ENCODE data around the gene MFSD11.

DNA sequence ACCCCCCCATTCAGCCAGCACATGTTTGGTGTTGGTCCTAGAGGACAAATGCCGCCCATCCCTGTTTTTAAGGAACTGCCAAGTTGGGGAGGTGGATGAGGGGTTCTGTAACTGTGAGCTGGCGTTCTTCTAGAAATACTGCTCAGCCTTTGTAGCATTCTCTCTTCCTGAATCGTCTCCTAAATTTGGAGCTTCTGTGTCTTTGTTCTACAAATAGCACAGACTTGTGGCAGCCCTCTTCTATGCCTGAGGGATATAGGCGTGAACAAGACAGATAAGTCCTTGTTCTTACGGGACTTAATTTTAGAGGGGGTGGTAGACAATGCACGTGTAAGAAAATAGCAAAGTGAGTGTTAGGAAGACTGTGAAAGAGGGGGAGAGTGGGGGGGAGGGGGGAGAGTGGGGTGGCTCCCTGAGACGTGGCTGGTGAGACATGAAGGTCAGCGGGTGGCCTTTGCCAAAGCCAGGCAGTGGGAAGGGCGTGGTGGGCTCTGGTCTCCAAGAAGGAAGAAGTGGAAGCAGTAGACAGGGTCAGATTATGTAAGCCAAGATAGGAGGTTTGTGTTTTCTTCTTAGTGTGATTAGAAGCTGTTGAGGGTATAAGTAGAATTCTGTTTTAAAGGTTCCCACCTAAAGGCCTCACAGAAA lies 9.9 kb downstream of the MFSD11 start:
- TF ChIP-seq, protein P1, sequence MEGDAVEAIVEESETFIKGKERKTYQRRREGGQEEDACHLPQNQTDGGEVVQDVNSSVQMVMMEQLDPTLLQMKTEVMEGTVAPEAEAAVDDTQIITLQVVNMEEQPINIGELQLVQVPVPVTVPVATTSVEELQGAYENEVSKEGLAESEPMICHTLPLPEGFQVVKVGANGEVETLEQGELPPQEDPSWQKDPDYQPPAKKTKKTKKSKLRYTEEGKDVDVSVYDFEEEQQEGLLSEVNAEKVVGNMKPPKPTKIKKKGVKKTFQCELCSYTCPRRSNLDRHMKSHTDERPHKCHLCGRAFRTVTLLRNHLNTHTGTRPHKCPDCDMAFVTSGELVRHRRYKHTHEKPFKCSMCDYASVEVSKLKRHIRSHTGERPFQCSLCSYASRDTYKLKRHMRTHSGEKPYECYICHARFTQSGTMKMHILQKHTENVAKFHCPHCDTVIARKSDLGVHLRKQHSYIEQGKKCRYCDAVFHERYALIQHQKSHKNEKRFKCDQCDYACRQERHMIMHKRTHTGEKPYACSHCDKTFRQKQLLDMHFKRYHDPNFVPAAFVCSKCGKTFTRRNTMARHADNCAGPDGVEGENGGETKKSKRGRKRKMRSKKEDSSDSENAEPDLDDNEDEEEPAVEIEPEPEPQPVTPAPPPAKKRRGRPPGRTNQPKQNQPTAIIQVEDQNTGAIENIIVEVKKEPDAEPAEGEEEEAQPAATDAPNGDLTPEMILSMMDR (IDR thresholded peaks at IDR 0.05; ENCODE audit: extremely low read depth in 1 of 2, insufficient read depth in 1 of 2, low read depth in 1 of 2, low read length in 2 of 2): no peak
- TF ChIP-seq EZH2 (IDR thresholded peaks at IDR 0.05; ENCODE audit: borderline replicate concordance, low read depth, low read length, severe bottlenecking): no peak
- no peak for TF ChIP-seq JUN (IDR thresholded peaks at IDR 0.05; ENCODE audit: borderline replicate concordance, insufficient read depth, insufficient read length, low read depth)
- no peak for TF ChIP-seq POLR2AphosphoS5 (IDR thresholded peaks at IDR 0.05; ENCODE audit: insufficient read depth, low read depth, low read length)
